IMR-90 (cell line): Measurements from ENCODE around the gene HS6ST2.

Experiments
- CTCF ChIP-seq: conservative IDR thresholded peaks from 2 replicates; pipeline ENCODE4 v1.5.1; 2012; ENCODE audit warnings: mild to moderate bottlenecking, low read depth, low read length, improper control_type of control experiment
- USF2 ChIP-seq: fragments of 150-350 bp; IDR thresholded peaks from 2 replicates; pipeline ENCODE4 v1.6.1; 2017; ENCODE audit warnings: mild to moderate bottlenecking, antibody characterized with exemption, low read length, low read depth

GRCh38 chrX:132933170-132933569, 25.3 kb downstream of the HS6ST2 start:
- TF ChIP-seq CTCF (no peak), USF2 (no peak)
